Panc1 (cell line): ENCODE measurements around the gene ATIC. TPM values are rescaled to one million over a fixed set of nuclear protein-coding genes. Genes with fewer than 3 reads are reported as not detected.

Experiments used
- ATAC-seq: fragments of 200-7000 bp; cut with Tn5 transposase; 2 replicates; pipeline ENCODE4 v1.9.1; 2020; ENCODE audit warnings: mild to moderate bottlenecking, moderate library complexity
- BruUV-seq: library from RNA; stranded (reverse); fragments of 400-500 nt; replicated peaks from 2 replicates; lab custom pipeline; 2021; lab: Mats Ljungman, UMichigan
- CTCF ChIA-PET: fragments of 300-600 bp; sonication (Branson Sonifier 250); formaldehyde crosslinking; loops from one replicate; lab custom pipeline; 2022; ENCODE audit warnings: antibody characterized with exemption; lab: Charles Lee
- POLR2A ChIA-PET: fragments of 300-600 bp; sonication (Branson Sonifier 250); formaldehyde crosslinking; loops from one replicate; lab custom pipeline; 2022; ENCODE audit warnings: antibody characterized with exemption; lab: Charles Lee
- DNase-seq: peaks from one replicate; pipeline ENCODE4 v3.0.0-alpha.2; 2010; ENCODE audit warnings: low read depth, low spot score
- H3K27ac ChIP-seq: 2 replicates; pipeline ENCODE4 v1.5.1; 2011; ENCODE audit warnings: mild to moderate bottlenecking, low read length, inconsistent platforms
- H3K27me3 ChIP-seq: fragments of 200-500 bp; sonication (Bioruptor generic); 2 replicates; pipeline ENCODE4 v1.6.0; 2014; ENCODE audit warnings: low read length, inconsistent platforms; ENCODE audit not compliant: control insufficient read depth, insufficient read depth
- H3K36me3 ChIP-seq: fragments of 200-500 bp; sonication (Bioruptor generic); 2 replicates; pipeline ENCODE4 v1.5.1; 2014; ENCODE audit warnings: inconsistent platforms, mild to moderate bottlenecking, low read length, moderate library complexity; ENCODE audit not compliant: control insufficient read depth, insufficient read depth
- H3K4me1 ChIP-seq: 2 replicates; pipeline ENCODE4 v1.5.1; 2011; ENCODE audit warnings: inconsistent platforms, mild to moderate bottlenecking, low read length, moderate library complexity; ENCODE audit not compliant: control insufficient read depth, insufficient read depth
- H3K4me3 ChIP-seq, 2 experiments: 2 replicates each; pipeline ENCODE4 v1.5.1; 2011 to 2012; ENCODE audit warnings: low read depth in 2 of 2, low read length in 2 of 2, mild to moderate bottlenecking in 2 of 2, inconsistent platforms in 1 of 2, moderate library complexity in 1 of 2
- H3K9me3 ChIP-seq: fragments of 200-500 bp; sonication (Bioruptor generic); 2 replicates; pipeline ENCODE4 v1.5.1; 2014; ENCODE audit warnings: low read depth, mild to moderate bottlenecking, inconsistent platforms, low read length, moderate library complexity; ENCODE audit not compliant: control insufficient read depth, insufficient read depth
- CTCF ChIP-seq: fragments of 450-650 bp; IDR thresholded peaks from 2 replicates; pipeline ENCODE4 v1.5.1; 2017; ENCODE audit warnings: mild to moderate bottlenecking
- POLR2AphosphoS5 ChIP-seq: IDR thresholded peaks from 2 replicates; pipeline ENCODE4 v1.6.1; 2012; ENCODE audit warnings: mild to moderate bottlenecking, low read depth, low read length, moderate library complexity
- REST ChIP-seq, 2 experiments: IDR thresholded peaks; 2 replicates each; pipeline ENCODE4 v1.6.1; 2011 to 2012; ENCODE audit warnings: low read depth in 2 of 2, control low read depth in 1 of 2, low read length in 1 of 2, mild to moderate bottlenecking in 1 of 2, moderate library complexity in 1 of 2; ENCODE audit not compliant: insufficient read depth in 1 of 2
- SIN3A ChIP-seq: IDR thresholded peaks from 2 replicates; pipeline ENCODE4 v1.6.1; 2012; ENCODE audit warnings: low read depth, mild to moderate bottlenecking, low read length, moderate library complexity, borderline replicate concordance; ENCODE audit not compliant: insufficient read depth
- TCF7L2 ChIP-seq: IDR thresholded peaks from 2 replicates; pipeline ENCODE4 v1.6.1; 2011; ENCODE audit warnings: mild to moderate bottlenecking, low read depth, low read length, inconsistent platforms
- in situ Hi-C: cut with HindIII; loops from 2 replicates; pipeline ENCODE4 v1.10.0; 2016; ENCODE audit warnings: low sequenced_read_pairs, low pct_unique_long_range_greater_than_20kb
- intact Hi-C: fragments of 100-400 bp; cut with micrococcal nuclease; formaldehyde crosslinking; loops from one replicate; pipeline ENCODE4 v1.10.0; 2022; ENCODE audit not compliant: unreplicated experiment
- total RNA-seq: library from RNA; stranded (reverse); gene quantifications from one replicate; pipeline ENCODE4 v1.2.1, GENCODE V29; 2021; ENCODE audit not compliant: unreplicated experiment

Gene ATIC
- total RNA-seq, 1 experiment from 2014 or later: 223 TPM

- Histone ChIP-seq H3K9me3 (no peaks in the 10 kb centered on the region), H3K27ac (no peak overlapping the region), H3K36me3 (peaks cover 24% of the 10 kb centered on the region), H3K4me3 (no peak overlapping the region), H3K4me1 (no peaks in the 10 kb centered on the region), H3K27me3 (no peaks in the 10 kb centered on the region)
- ChIA-PET CTCF (no interaction called here), POLR2A (no interaction called here)
- no peak for ATAC-seq
- in situ Hi-C loops: no loop called here
- no peak for DNase-seq
- TF ChIP-seq POLR2AphosphoS5 (no peak), REST (IDR thresholded peaks at IDR 0.05; ENCODE audit: insufficient read depth in 1 of 2, low read depth in 2 of 2, low read length in 1 of 2) (no peak), TCF7L2 (no peak), CTCF (no peak), SIN3A (no peak)
- intact Hi-C loops: no loop called here
- no TSS peak for BruUV-seq
Observed at GRCh38 chr2:215324811-215325210, 13.0 kb downstream of the ATIC start.

DNA sequence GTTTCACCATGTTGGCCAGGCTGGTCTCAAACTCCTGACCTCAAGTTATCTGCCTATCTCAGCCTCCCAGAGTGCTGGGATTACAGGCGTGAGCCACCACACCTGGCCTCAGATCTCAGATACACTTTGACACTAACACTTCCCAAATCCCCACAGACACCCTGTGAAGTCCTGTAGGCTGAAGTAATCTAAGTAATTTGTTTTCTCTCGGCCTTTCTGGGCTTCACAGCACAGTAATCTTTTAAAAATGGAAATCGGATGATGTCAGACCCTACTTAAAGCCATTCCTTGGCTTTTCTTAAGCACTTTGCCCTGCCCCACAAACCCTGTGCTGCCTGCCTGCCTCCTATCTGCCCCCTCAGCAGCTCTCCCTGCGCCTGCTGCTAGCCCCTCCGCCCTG lies 16.2 kb downstream of the ATIC start:
- TF ChIP-seq POLR2AphosphoS5: no peak
- no peak for TF ChIP-seq SIN3A
- no peak for TF ChIP-seq CTCF
- TF ChIP-seq REST (IDR thresholded peaks at IDR 0.05; ENCODE audit: insufficient read depth in 1 of 2, low read depth in 2 of 2, low read length in 1 of 2): no peak
- TF ChIP-seq TCF7L2: no peak
- no peak overlapping the region for H3K27ac ChIP-seq
- no peaks in the 10 kb centered on the region for H3K27me3 ChIP-seq
- in situ Hi-C loops (no loop called here), intact Hi-C loops (no loop called here)
- no TSS peak for BruUV-seq
- H3K4me1 ChIP-seq: no peaks in the 10 kb centered on the region
- no peak overlapping the region for H3K4me3 ChIP-seq
- DNase-seq (no peak), ATAC-seq (no peak)
- H3K9me3 ChIP-seq: no peaks in the 10 kb centered on the region
- ChIA-PET CTCF (no interaction called here), POLR2A (interaction anchor here (0.6 kb wide), 1 partner anchor 1048 kb away, joined by 7 read pairs; no protein-coding TSS in a partner anchor)
- peaks cover 32% of the 10 kb centered on the region for H3K36me3 ChIP-seq
